ENCODE results near the gene APOL6.
"Not testable (repeated sequence)": the region's sequence is repeated elsewhere in the genome, so short reads cannot be mapped to it uniquely, and the experiment has no call there.

The APOL6 gene

GRCh38 chr22:35634943-35635540 lies 13.2 kb upstream of the APOL6 start:
- FAIRE-seq = no peak
- no peak for DNase-seq (ENCODE audit: insufficient read length, low spot score)

GRCh38 chr22:35637254-35637653 lies 11.0 kb upstream of the APOL6 start:
- FAIRE-seq = no peak
- no peak for DNase-seq (ENCODE audit: insufficient read length, low spot score)

GRCh38 chr22:35638001-35638400 lies 10.2 kb upstream of the APOL6 start:
- FAIRE-seq (no peak), DNase-seq (ENCODE audit: insufficient read length, low spot score) (no peak)

GRCh38 chr22:35638410-35638809 lies 9.8 kb upstream of the APOL6 start:
- DNase-seq (ENCODE audit: insufficient read length, low spot score) (no peak), FAIRE-seq (no peak)

GRCh38 chr22:35641494-35642120 lies 6.6 kb upstream of the APOL6 start:
- no peak for FAIRE-seq
- DNase-seq (ENCODE audit: insufficient read length, low spot score) = no peak

GRCh38 chr22:35642305-35642741 lies 5.9 kb upstream of the APOL6 start:
- FAIRE-seq = no peak
- DNase-seq (ENCODE audit: insufficient read length, low spot score) = no peak

- DNase-seq (ENCODE audit: insufficient read length, low spot score) (no peak), FAIRE-seq (no peak)
Measured at GRCh38 chr22:35643991-35644390, 4.3 kb upstream of the APOL6 start.

- no peak for FAIRE-seq
- no peak for DNase-seq (ENCODE audit: insufficient read length, low spot score)
Measured at GRCh38 chr22:35645646-35646045, 2.6 kb upstream of the APOL6 start.

- DNase-seq (ENCODE audit: insufficient read length, low spot score) (no peak), FAIRE-seq (no peak)
Measured at GRCh38 chr22:35649026-35649553, 844 bp downstream of the APOL6 start.

- DNase-seq (ENCODE audit: insufficient read length, low spot score) (no peak), FAIRE-seq (no peak)
Measured at GRCh38 chr22:35649636-35650250, 1.5 kb downstream of the APOL6 start.

GRCh38 chr22:35651085-35651484 lies 2.8 kb downstream of the APOL6 start:
- FAIRE-seq (no peak), DNase-seq (ENCODE audit: insufficient read length, low spot score) (no peak)

GRCh38 chr22:35653824-35654223 lies 5.6 kb downstream of the APOL6 start:
- DNase-seq (ENCODE audit: insufficient read length, low spot score) (no peak), FAIRE-seq (no peak)

GRCh38 chr22:35656284-35656752 lies 8.1 kb downstream of the APOL6 start:
- FAIRE-seq (no peak), DNase-seq (ENCODE audit: insufficient read length, low spot score) (no peak)

- FAIRE-seq = no peak
- no peak for DNase-seq (ENCODE audit: insufficient read length, low spot score)
Measured at GRCh38 chr22:35657571-35658312, 9.5 kb downstream of the APOL6 start.

- no peak for FAIRE-seq
Measured at GRCh38 chr22:35660291-35661127, 12.3 kb downstream of the APOL6 start.

GRCh38 chr22:35661464-35661863 lies 13.2 kb downstream of the APOL6 start:
- DNase-seq (ENCODE audit: insufficient read length, low spot score) (no peak), FAIRE-seq (no peak)

More at GRCh38 chr22:35660291-35661127, 12.3 kb downstream of the APOL6 start:
- no peak for DNase-seq (ENCODE audit: insufficient read length, low spot score)

GRCh38 chr22:35662914-35663313 lies 14.7 kb downstream of the APOL6 start:
- no peak for FAIRE-seq
- no peak for DNase-seq (ENCODE audit: insufficient read length, low spot score)

GRCh38 chr22:35663371-35663770 lies 15.1 kb downstream of the APOL6 start:
- DNase-seq (ENCODE audit: insufficient read length, low spot score) (no peak), FAIRE-seq (peak; percentile 21)

GRCh38 chr22:35664955-35665587 lies 16.8 kb downstream of the APOL6 start:
- DNase-seq (ENCODE audit: insufficient read length, low spot score) (no peak), FAIRE-seq (no peak)

GRCh38 chr22:35666699-35667098 lies 18.5 kb downstream of the APOL6 start:
- DNase-seq (ENCODE audit: insufficient read length, low spot score); FAIRE-seq: not testable (repeated sequence)

All from GM19239 (cell line).